ENCODE results near the gene SHC1. TPM values are rescaled to one million over a fixed set of nuclear protein-coding genes. Genes with fewer than 3 reads are reported as not detected.

The SHC1 gene
- polyA plus RNA-seq, 3 donors, result 73.4 to 84.2 (median 83.4) TPM

GRCh38 chr1:154952664-154953063, 17.9 kb downstream of the SHC1 start:
- no peak for DNase-seq (ENCODE audit: extremely low read depth in 1 of 11, low read depth in 9 of 11, low spot score in 4 of 11)

DNA sequence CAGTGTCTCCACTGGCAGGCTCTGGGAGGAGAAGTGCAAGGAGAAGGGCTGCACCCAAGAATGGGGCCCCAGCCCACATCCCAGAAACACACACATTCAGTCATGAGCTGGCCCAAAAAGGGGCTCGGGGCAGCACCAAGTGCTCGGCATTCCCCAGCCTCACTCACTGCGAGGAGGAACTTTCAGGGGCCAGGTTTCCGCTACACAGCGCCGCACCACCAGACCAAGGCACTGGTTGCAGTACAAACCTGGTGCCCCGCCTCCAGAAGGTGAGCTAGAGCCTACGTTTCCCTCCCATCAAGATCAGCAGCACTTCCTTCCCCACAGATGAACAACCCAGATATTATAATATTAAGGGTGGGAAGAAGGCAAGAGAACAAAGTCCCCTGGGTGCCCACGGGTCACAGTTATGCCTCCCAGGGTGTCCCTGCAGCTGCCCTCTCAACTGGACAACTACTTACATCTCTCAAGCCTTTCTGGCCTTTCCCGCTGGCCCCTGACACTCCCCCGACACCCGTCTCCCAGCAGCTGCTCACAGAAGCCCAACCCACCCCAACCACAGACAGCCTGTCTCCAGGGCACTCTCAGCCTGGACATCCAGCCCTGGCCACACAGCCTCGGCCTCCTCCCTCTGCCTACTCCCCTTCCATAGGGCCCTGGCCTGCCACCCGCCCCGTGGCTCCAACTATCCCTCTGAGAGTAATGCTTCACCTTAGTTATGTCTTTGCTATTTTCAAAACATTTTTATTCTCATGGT, 18.5 kb downstream of the SHC1 start:
- no peak for DNase-seq (ENCODE audit: extremely low read depth in 1 of 11, low read depth in 9 of 11, low spot score in 4 of 11)

DNA sequence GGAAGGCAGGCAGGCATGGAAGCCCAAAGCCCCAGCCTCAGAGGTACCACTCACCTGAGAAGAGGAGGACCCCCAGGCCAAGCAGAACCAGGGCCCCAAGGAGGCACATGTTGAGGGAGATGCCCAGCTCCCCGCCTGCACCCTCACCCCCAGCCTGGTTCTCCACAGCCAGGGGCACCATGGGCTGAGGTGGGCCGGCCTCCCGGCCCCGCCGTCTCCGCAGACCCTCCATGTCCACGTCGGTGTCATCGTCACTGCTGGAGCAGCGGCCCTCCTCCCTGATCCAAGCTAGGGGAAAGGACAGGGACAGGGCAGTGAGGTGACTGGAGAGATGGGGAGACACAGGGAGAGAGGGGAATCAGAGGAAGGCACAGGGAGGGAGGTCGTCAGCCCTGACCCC, 22.5 kb downstream of the SHC1 start:
- DNase-seq (ENCODE audit: extremely low read depth in 1 of 11, low read depth in 9 of 11, low spot score in 4 of 11), result no peak

GRCh38 chr1:154945962-154946850, 24.3 kb downstream of the SHC1 start:
- no peak for DNase-seq (ENCODE audit: extremely low read depth in 1 of 11, low read depth in 9 of 11, low spot score in 4 of 11)

DNA sequence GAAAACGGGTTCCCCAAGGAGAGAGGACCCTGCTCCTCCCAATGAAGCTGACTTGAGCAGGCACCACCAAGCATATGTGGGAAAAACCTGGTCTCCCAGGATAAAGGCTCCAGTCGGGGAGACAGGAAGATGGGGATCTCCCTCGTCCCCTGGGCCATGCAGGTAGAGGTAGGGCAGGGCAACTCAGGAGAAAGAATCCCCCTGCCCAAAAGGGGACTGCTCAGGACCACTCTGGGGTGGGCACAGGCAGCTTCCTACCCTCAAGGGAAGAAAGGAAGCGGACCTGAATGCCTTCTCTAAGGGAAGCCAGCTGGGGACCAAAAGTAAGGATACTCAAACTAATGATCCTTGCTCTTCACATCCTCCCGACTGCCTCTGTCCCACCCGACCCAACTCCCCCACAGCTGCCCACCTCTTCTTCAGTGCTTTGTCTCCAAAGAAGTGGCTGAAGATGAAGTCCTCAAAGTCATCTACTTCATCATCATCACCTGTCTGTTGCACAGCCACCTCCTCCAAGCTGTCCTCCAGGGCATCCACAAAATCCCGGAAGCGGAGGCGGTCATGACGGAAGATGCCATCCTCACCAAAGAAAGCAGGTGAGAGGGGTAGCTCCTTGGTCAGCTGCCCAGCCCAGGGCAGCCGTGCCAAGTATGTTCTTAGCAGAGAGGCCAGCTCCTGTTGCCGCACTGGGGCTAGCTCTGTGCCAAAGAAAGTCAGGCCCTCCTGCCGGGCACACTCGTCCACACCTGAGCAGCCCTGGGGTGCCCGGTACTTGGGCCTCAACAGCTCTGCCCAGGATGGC, 25.2 kb downstream of the SHC1 start:
- DNase-seq (ENCODE audit: extremely low read depth in 1 of 11, low read depth in 9 of 11, low spot score in 4 of 11), result no peak

- no peak for DNase-seq (ENCODE audit: extremely low read depth in 1 of 11, low read depth in 9 of 11, low spot score in 4 of 11)
These were observed 26.0 kb downstream of the SHC1 start for GRCh38 chr1:154944401-154945159.

DNA sequence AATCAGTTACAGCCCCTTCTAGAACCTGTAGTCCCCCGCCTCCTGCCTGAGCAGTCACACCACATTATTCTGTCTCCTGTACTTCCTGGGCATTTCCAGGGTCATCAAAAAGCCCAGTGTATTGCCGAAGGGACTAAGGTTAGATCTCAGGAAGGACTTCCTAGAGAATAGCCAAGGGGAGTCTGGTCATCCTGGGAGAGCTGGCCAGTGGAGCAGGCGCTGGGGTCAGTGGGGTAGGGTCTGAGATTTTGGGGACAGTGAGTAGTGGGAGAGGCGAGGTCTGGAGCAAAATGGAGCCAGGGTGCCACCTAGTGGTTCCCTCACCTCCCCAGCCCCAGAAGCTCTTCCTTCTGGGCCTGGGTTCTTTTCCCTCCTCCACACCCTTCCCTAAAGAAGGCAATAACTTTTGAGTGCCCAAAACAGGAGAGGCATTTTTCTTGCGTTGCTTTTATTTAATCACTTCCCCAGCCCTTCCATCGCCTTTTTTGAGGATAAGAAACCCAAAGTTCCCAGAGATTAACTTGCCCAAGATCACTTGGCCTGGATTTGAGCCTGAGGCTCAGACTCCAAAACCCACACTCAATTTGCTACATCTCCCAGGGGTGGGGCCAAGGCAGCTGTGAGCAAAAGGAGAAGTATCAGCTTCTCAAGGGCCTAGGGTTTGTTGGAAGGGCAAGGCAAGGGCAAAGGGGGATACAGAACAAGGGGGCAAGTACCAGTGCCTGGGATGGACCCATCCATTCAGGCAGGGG, 26.7 kb downstream of the SHC1 start:
- DNase-seq (ENCODE audit: extremely low read depth in 1 of 11, low read depth in 9 of 11, low spot score in 4 of 11), result no peak

DNA sequence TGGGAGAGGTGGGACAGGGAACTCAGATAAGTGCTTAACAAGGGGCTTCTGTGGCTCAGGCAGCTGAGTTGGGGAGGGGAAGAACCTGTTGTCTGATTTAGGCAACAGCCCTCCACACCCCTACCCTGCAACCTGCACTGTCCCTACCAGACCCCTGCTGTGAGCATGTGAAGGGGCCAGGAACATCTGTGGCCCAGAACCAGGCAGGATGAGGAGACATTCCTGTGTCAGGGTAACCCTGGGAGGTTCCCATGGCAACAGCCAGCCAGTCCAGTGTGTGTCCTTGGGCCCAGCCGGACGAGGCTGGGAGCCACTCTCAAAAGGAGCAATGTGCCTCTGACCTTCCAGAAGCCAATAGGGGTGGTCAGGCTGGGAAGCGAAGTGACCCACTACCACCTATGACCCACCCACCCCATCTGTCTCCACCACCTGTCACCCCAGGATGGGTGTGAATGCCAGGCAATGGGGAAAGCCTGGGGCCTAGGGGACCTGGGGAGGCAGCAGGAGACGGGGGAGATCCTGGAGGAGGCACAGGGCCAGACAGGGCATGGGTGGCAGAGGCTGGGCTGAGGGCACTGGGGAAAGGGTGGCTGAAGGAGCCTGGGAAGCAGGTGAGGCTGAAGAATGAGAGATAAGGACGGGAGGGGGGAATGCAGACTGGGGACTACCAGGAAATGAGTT, 29.1 kb downstream of the SHC1 start:
- DNase-seq (ENCODE audit: extremely low read depth in 1 of 11, low read depth in 9 of 11, low spot score in 4 of 11), result no peak

DNA sequence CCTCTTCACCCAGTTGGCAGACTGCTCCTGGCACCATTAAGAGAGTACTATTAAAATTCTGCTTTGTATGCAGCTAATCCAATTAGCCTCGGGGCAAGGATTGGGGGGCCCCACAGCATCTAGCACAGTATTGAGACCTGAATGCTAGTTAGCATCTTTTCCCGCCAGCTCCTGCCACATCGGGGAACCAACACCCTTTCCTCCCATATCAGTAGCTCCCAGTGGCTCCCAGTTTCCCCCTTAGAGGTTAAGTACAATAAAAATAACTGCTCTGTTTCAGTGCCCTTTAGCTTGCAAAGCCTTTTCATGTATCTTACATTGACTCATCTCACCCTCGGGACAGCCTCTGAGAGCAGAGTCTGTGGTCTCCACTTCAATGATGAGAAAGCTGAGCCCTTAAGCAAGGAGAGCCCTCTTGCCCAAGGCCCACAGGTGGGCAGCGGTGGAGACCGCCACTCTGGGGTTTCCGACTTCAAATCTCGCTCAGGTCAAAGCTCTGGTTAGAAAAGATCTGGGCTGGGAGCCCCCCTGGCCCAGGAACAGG, 29.8 kb downstream of the SHC1 start:
- no peak for DNase-seq (ENCODE audit: extremely low read depth in 1 of 11, low read depth in 9 of 11, low spot score in 4 of 11)

DNA sequence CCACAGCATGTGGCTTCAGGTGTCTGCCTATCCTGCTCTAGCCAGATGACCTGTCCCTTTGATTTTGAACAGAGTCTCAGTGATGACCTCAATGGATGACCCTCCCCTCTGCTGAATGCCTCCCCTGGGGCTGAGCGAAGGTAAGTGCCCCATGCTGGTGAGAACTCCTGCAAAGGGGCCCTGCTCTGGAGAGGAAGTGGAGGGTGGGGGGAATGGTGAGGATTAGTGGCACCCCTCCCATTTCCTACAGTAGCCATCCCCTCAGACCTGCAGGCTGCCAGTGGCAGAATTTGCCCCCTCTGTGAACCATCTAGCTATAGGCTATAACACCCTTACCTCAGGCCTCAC, 30.4 kb downstream of the SHC1 start:
- DNase-seq (ENCODE audit: extremely low read depth in 1 of 11, low read depth in 9 of 11, low spot score in 4 of 11), result no peak

- DNase-seq (ENCODE audit: extremely low read depth in 1 of 11, low read depth in 9 of 11, low spot score in 4 of 11), result no peak
These were observed 31.7 kb downstream of the SHC1 start for GRCh38 chr1:154938604-154939399.

GRCh38 chr1:154937988-154938386, 32.6 kb downstream of the SHC1 start:
- DNase-seq (ENCODE audit: extremely low read depth in 1 of 11, low read depth in 9 of 11, low spot score in 4 of 11), result no peak

GRCh38 chr1:154937085-154937987, 33.2 kb downstream of the SHC1 start:
- DNase-seq (ENCODE audit: extremely low read depth in 1 of 11, low read depth in 9 of 11, low spot score in 4 of 11), result peak; percentile 87 to 99 (median 92)

- peak; percentile 86 to 99 (median 95) for DNase-seq (ENCODE audit: extremely low read depth in 1 of 11, low read depth in 9 of 11, low spot score in 4 of 11)
These were observed 33.9 kb downstream of the SHC1 start, which contains the start of gene PMVK for GRCh38 chr1:154936555-154937084. Gene PMVK, minus strand, starts transcription at chr1:154936719. Its CDS starts 34 bp downstream, at chr1:154936685.

Data from renal cortex interstitium (tissue), 11 donors.